Effector memory CD4-positive, alpha-beta T cell (primary cell): Measurements from ENCODE around the gene SERPING1.

Experiments used
- DNase-seq, 3 donors: peaks; one replicate each; pipeline ENCODE4 v3.0.0-alpha.2; 2020
- H3K27ac ChIP-seq: 2 replicates; pipeline ENCODE4 v1.7.0; 2013; ENCODE audit warnings: mild to moderate bottlenecking, low read length, moderate library complexity; ENCODE audit not compliant: insufficient read depth, poor library complexity, severe bottlenecking
- H3K27me3 ChIP-seq: replicated peaks from 2 replicates; pipeline ENCODE4 v1.7.0; 2013; ENCODE audit warnings: mild to moderate bottlenecking, low read length; ENCODE audit not compliant: insufficient read depth, control insufficient read depth, poor library complexity, severe bottlenecking
- H3K36me3 ChIP-seq: 2 replicates; pipeline ENCODE4 v1.7.0; 2013; ENCODE audit warnings: mild to moderate bottlenecking, low read length, moderate library complexity; ENCODE audit not compliant: control insufficient read depth, insufficient read depth
- H3K4me1 ChIP-seq: 2 replicates; pipeline ENCODE4 v1.7.0; 2013; ENCODE audit warnings: low read length, mild to moderate bottlenecking; ENCODE audit not compliant: control insufficient read depth, insufficient read depth, poor library complexity, severe bottlenecking
- H3K4me3 ChIP-seq: 2 replicates; pipeline ENCODE4 v1.7.0; 2013; ENCODE audit warnings: low read length, low read depth, mild to moderate bottlenecking; ENCODE audit not compliant: insufficient read depth, poor library complexity, severe bottlenecking
- H3K9me3 ChIP-seq: 2 replicates; pipeline ENCODE4 v1.7.0; 2013; ENCODE audit warnings: mild to moderate bottlenecking, low read length, moderate library complexity; ENCODE audit not compliant: control insufficient read depth
- total RNA-seq, 3 donors: gene quantifications; one replicate each; lab custom pipeline; 2026; lab: John Stamatoyannopoulos, UW

The SERPING1 gene
- total RNA-seq = 0 reads per million in 3 donors

GRCh38 chr11:57597461-57597915, at the start of gene SERPING1:
Gene SERPING1 (plus strand): TSS chr11:57597685. CDS start chr11:57598271, 586 bp downstream.
- H3K36me3 ChIP-seq = no peaks in the 10 kb centered on the region
- DNase-seq = no peak
- H3K4me1 ChIP-seq = no peaks in the 10 kb centered on the region
- H3K9me3 ChIP-seq = no peaks in the 10 kb centered on the region
- H3K27ac ChIP-seq = no peak within 1 kb of the TSS
- peaks cover 8% of the 10 kb centered on the region for H3K27me3 ChIP-seq
- H3K4me3 ChIP-seq = no peak within 1 kb of the TSS

GRCh38 chr11:57547854-57548377, 49.6 kb upstream of the SERPING1 start:
- Histone ChIP-seq H3K4me3 (no peak overlapping the region), H3K4me1 (no peaks in the 10 kb centered on the region), H3K27me3 (no peaks in the 10 kb centered on the region), H3K36me3 (peaks cover 33% of the 10 kb centered on the region), H3K9me3 (no peaks in the 10 kb centered on the region), H3K27ac (no peak overlapping the region)
- DNase-seq = no peak

- DNase-seq = no peak
- Histone ChIP-seq H3K27ac (no peak overlapping the region), H3K4me1 (no peaks in the 10 kb centered on the region), H3K27me3 (no peaks in the 10 kb centered on the region), H3K9me3 (no peaks in the 10 kb centered on the region), H3K36me3 (peaks cover 54% of the 10 kb centered on the region), H3K4me3 (no peak overlapping the region)
Measured at GRCh38 chr11:57549983-57550382, 47.5 kb upstream of the SERPING1 start.

- Histone ChIP-seq H3K27ac (no peak overlapping the region), H3K4me3 (no peak overlapping the region), H3K36me3 (peaks cover 68% of the 10 kb centered on the region), H3K27me3 (no peaks in the 10 kb centered on the region), H3K9me3 (no peaks in the 10 kb centered on the region), H3K4me1 (no peaks in the 10 kb centered on the region)
- no peak for DNase-seq
Measured at GRCh38 chr11:57551941-57552340, 45.5 kb upstream of the SERPING1 start.

- DNase-seq = no peak
- Histone ChIP-seq H3K27me3 (no peaks in the 10 kb centered on the region), H3K27ac (no peak overlapping the region), H3K4me3 (no peak overlapping the region), H3K4me1 (no peaks in the 10 kb centered on the region), H3K36me3 (peaks cover 74% of the 10 kb centered on the region), H3K9me3 (no peaks in the 10 kb centered on the region)
Measured at GRCh38 chr11:57552479-57552878, 45.0 kb upstream of the SERPING1 start.

GRCh38 chr11:57555393-57555792, 42.1 kb upstream of the SERPING1 start:
- peaks cover 88% of the 10 kb centered on the region for H3K36me3 ChIP-seq
- H3K27ac ChIP-seq = no peak overlapping the region

GRCh38 chr11:57556041-57556440, 41.4 kb upstream of the SERPING1 start:
- no peaks in the 10 kb centered on the region for H3K4me1 ChIP-seq
- no peak for DNase-seq

More at GRCh38 chr11:57555393-57555792, 42.1 kb upstream of the SERPING1 start:
- Histone ChIP-seq H3K9me3 (no peaks in the 10 kb centered on the region), H3K27me3 (no peaks in the 10 kb centered on the region), H3K4me1 (no peaks in the 10 kb centered on the region), H3K4me3 (no peak overlapping the region)
- no peak for DNase-seq

GRCh38 chr11:57560146-57560545, 37.3 kb upstream of the SERPING1 start:
- H3K27ac ChIP-seq = no peak overlapping the region
- no peaks in the 10 kb centered on the region for H3K27me3 ChIP-seq
- H3K36me3 ChIP-seq = peaks cover 50% of the 10 kb centered on the region
- no peak overlapping the region for H3K4me3 ChIP-seq
- DNase-seq = no peak
- no peaks in the 10 kb centered on the region for H3K9me3 ChIP-seq
- no peaks in the 10 kb centered on the region for H3K4me1 ChIP-seq

More at GRCh38 chr11:57556041-57556440, 41.4 kb upstream of the SERPING1 start:
- H3K9me3 ChIP-seq = no peaks in the 10 kb centered on the region
- H3K36me3 ChIP-seq = peaks cover 84% of the 10 kb centered on the region
- H3K27me3 ChIP-seq = no peaks in the 10 kb centered on the region
- H3K27ac ChIP-seq = no peak overlapping the region
- no peak overlapping the region for H3K4me3 ChIP-seq

- Histone ChIP-seq H3K27me3 (no peaks in the 10 kb centered on the region), H3K4me1 (peaks cover 3% of the 10 kb centered on the region), H3K4me3 (no peak overlapping the region), H3K36me3 (peaks cover 31% of the 10 kb centered on the region), H3K9me3 (no peaks in the 10 kb centered on the region), H3K27ac (no peak overlapping the region)
- DNase-seq = no peak
Measured at GRCh38 chr11:57562596-57562995, 34.9 kb upstream of the SERPING1 start.

- DNase-seq = peak in 1 of 3 donors; percentile 14
- peaks cover 8% of the 10 kb centered on the region for H3K4me1 ChIP-seq
- peak overlapping the region; percentile 92 for H3K27ac ChIP-seq
- H3K4me3 ChIP-seq = peak overlapping the region; percentile 89
- no peaks in the 10 kb centered on the region for H3K27me3 ChIP-seq
- peaks cover 5% of the 10 kb centered on the region for H3K36me3 ChIP-seq
- H3K9me3 ChIP-seq = no peaks in the 10 kb centered on the region
Measured at GRCh38 chr11:57566005-57566904, 31.2 kb upstream of the SERPING1 start.
